Astrocyte of the spinal cord (primary cell): ENCODE data around the gene ZNF718.
A peak's percentile ranks its signal among the peaks of the same experiment; 100 is the strongest.
"Not testable (repeated sequence)": the region's sequence is repeated elsewhere in the genome, so short reads cannot be mapped to it uniquely, and the experiment has no call there.

Experiments used
- DNase-seq: peaks from one replicate; pipeline ENCODE4 v3.0.0; 2011; ENCODE audit warnings: low read depth, low spot score
- H3K4me3 ChIP-seq: 2 replicates; pipeline ENCODE4 v1.5.1; 2011; ENCODE audit warnings: low read depth, mild to moderate bottlenecking, low read length, moderate library complexity
- in situ Hi-C: cut with HindIII; loops from 2 replicates; pipeline ENCODE4 v1.10.0; 2017; ENCODE audit warnings: low sequenced_read_pairs
- TF ChIP-seq, protein P1 (sequence below): IDR thresholded peaks from 2 replicates; pipeline ENCODE4 v1.5.1; 2012; ENCODE audit warnings: low read depth, mild to moderate bottlenecking, low read length, inconsistent platforms

The ZNF718 gene

DNA sequence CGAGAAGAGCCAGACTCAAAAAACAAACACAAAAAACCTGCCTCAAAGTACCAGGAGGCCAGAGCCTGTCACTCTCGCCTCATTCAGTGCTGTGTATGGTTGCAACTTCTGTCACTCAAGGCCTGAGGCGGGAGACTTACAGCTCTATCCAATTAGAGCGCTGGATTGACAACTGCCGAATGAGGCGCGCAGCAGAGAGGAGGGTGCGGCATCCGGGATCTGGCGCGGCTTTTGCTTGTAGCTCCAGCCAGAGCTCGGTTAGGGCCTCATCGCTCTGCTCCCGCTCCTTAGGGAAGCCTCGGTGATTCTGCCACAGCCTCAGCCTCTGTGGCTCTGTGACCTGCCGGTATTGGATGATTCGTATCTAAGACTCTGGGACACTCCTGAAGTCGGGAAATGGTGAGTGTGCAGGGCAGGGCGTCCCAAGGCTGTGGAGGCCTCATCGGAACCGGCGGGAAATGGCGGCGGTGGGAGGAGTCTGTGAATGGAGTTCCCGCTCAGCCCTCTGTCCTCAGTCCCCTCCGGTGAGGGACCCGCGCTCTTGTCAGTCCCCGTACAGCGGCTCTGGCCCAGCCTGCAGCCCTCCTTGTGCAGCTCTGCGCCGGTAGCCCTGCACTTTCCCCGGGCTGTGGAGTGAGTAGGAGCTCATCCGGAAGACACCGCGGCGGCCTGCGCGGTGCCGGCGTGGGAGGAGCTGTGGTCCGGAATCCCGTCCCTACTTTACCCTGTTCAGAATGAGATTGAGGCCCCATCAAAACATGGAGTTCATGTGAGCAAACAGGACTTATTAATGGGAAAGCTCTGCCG is at the start of gene ZNF718:
ZNF718 (plus strand) TSS at position 227 of the 807 bp plus-strand sequence; CDS start at position 397, 170 bp downstream.
- TF ChIP-seq, protein P1, sequence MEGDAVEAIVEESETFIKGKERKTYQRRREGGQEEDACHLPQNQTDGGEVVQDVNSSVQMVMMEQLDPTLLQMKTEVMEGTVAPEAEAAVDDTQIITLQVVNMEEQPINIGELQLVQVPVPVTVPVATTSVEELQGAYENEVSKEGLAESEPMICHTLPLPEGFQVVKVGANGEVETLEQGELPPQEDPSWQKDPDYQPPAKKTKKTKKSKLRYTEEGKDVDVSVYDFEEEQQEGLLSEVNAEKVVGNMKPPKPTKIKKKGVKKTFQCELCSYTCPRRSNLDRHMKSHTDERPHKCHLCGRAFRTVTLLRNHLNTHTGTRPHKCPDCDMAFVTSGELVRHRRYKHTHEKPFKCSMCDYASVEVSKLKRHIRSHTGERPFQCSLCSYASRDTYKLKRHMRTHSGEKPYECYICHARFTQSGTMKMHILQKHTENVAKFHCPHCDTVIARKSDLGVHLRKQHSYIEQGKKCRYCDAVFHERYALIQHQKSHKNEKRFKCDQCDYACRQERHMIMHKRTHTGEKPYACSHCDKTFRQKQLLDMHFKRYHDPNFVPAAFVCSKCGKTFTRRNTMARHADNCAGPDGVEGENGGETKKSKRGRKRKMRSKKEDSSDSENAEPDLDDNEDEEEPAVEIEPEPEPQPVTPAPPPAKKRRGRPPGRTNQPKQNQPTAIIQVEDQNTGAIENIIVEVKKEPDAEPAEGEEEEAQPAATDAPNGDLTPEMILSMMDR: no peak
- H3K4me3 ChIP-seq: peak within 1 kb of the TSS; percentile 79
- peak; percentile 97 for DNase-seq
- in situ Hi-C loops: no loop called here

DNA sequence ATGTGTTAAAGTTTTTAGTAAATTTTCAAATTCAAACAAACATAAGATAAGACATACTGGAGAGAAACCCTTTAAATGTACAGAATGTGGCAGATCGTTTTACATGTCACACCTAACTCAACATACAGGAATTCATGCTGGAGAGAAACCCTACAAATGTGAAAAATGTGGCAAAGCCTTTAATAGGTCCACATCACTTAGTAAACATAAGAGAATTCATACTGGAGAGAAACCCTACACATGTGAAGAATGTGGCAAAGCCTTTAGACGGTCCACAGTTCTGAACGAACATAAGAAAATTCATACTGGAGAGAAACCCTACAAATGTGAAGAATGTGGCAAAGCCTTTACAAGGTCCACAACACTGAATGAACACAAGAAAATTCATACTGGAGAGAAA is 38.4 kb upstream of the ZNF718 start:
- DNase-seq: peak; percentile 9
- in situ Hi-C loops: no loop called here
- TF ChIP-seq, protein P1: no peak
- H3K4me3 ChIP-seq: no peak overlapping the region

DNA sequence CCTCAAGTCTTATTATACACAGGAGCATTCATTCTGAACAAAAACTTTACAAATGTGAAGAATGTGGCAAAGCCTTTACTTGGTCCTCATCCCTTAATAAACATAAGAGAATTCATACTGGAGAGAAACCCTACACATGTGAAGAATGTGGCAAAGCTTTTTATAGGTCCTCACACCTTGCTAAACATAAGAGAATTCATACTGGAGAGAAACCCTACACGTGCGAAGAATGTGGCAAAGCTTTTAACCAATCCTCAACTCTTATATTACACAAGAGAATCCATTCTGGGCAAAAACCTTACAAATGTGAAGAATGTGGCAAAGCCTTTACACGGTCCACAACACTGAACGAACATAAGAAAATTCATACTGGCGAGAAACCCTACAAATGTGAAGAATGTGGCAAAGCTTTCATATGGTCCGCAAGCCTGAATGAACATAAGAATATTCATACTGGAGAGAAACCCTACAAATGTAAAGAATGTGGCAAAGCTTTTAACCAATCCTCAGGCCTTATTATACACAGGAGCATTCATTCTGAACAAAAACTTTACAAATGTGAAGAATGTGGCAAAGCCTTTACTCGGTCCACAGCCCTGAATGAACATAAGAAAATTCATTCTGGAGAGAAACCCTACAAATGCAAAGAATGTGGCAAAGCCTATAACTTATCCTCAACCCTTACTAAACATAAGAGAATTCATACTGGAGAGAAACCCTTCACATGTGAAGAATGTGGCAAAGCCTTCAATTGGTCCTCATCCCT is 37.6 kb upstream of the ZNF718 start:
- H3K4me3 ChIP-seq, in situ Hi-C loops, DNase-seq: not testable (repeated sequence)

DNA sequence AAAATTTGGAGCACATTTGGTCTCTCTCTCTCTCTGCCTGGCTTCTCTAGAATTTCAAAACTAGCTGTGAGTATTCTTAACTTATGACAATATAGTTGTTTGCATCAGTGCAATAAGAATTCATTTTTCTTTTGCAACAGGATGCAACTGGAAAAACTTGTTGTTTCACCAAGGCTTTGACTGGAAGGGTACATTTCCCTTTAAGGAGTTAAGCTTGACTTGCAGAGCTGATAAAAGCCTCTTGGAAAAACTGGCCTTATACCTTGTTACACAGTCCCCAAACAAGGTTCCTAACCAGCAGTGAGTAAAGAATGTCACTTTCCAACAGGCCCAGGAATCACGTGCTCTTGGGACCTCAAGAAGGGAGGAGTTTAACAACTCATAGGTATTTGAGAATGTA is 25.9 kb upstream of the ZNF718 start:
- no peak for DNase-seq
- in situ Hi-C loops: no loop called here
- TF ChIP-seq, protein P1: no peak
- H3K4me3 ChIP-seq: no peak overlapping the region

DNA sequence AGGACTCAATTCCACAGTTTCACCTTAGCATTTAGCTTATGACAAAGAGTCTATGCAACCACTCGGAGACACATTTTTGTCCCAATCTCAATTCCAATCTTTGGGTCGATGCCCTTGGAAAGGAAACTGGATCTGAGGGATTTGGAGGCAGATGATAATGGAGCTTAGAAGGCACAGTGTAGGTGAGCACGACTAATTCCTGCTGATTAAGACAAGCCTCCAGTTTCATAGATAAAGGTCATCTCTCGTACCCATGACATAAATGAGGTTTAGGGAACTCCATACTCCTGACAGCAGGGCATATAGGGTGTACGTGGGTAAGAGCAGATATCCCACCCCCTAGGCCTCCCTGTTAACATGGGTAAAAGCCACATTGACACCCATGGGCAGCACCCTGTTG is 24.4 kb upstream of the ZNF718 start:
- TF ChIP-seq, protein P1: no peak
- in situ Hi-C loops: no loop called here
- DNase-seq: no peak
- no peak overlapping the region for H3K4me3 ChIP-seq

DNA sequence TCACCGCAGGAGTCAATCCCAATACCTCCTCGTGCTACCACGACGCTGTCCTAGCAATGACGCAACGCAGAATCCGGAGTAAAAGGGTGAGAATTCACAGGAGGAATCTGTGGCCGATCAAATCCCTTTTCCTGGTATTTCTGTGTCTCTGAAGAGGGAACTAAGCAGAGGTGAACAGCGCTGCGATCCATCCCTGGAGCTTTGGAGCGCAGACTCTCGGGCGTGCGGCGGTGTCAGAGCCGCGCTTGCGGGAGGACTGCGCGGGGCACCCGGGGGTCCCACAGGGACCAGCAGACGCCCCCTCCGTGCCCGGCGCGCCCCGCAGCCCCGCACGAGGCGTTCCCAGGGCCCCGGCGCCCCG is 17.2 kb upstream of the ZNF718 start:
- no peak overlapping the region for H3K4me3 ChIP-seq

More for the DNA sequence above, 17.2 kb upstream of the ZNF718 start:
- TF ChIP-seq, protein P1: no peak
- in situ Hi-C loops: no loop called here
- no peak for DNase-seq
